Esophagus muscularis mucosa (tissue), 3 donors: Measurements from ENCODE around the gene CCBE1.

Source experiments
- CTCF ChIP-seq, 3 experiments: fragments of 200-600 bp in 2 of 3; fragments of 450-650 bp in 1 of 3; sonication (generic) in 2 of 3; IDR thresholded peaks; one replicate each; pipeline ENCODE4 v1.5.1; 2017 to 2019; ENCODE audit warnings: antibody characterized with exemption in 3 of 3, mild to moderate bottlenecking in 2 of 3, moderate library complexity in 1 of 3
- EP300 ChIP-seq: sonication (generic); formaldehyde crosslinking; IDR thresholded peaks from one replicate; pipeline ENCODE4 v1.6.1; 2017; ENCODE audit warnings: antibody characterized with exemption

GRCh38 chr18:59416818-59417217 lies 280.4 kb downstream of the CCBE1 start:
- TF ChIP-seq CTCF (IDR thresholded peaks at IDR 0.05) (no peak), EP300 (no peak)
